Measurements from ENCODE around the gene ADIPOR2. TPM values are rescaled to one million over a fixed set of nuclear protein-coding genes. Genes with fewer than 3 reads are reported as not detected.
"Not testable (repeated sequence)": the region's sequence is repeated elsewhere in the genome, so short reads cannot be mapped to it uniquely, and the experiment has no call there.

Gene ADIPOR2
- total and polyA plus RNA-seq, 12 donors: 18.5 to 47.7 (median 41.6) TPM

GRCh38 chr12:1692226-1692625, 1.4 kb downstream of the ADIPOR2 start:
- 31 to 42% methylated on average over 4 of the region's 4 CpGs for WGBS, 2 donors
- Histone ChIP-seq H3K4me1 (peaks cover 6 to 54% (median 34%) of the 10 kb centered on the region in 9 donors), H3K27ac (peak overlapping the region in 1 of 10 donors; percentile 97), H3K27me3 (no peaks in the 10 kb centered on the region), H3K9me3 (no peaks in the 10 kb centered on the region), H3K4me3 (peak overlapping the region in 9 of 10 donors; percentile 70 to 96 (median 84)), H3K36me3 (peaks cover 0 to 13% (median 0%) of the 10 kb centered on the region in 9 donors)
- intact Hi-C loops (cut with DNase I): loop anchor here in 2 of 10 donors (5.0 kb wide), 2 partner anchors 35 to 80 kb away; no protein-coding TSS in a partner anchor
- TF ChIP-seq CTCF (IDR thresholded peaks at IDR 0.05): no peak
- no peak for DNase-seq
- no peak for ATAC-seq

- peaks cover 9 to 61% (median 40%) of the 10 kb centered on the region in 9 donors for H3K4me1 ChIP-seq
- ATAC-seq (no peak), DNase-seq (no peak)
- 90 to 93% methylated on average over 15 of the region's 15 CpGs for WGBS, 2 donors
- H3K36me3 ChIP-seq: peaks cover 0 to 13% (median 0%) of the 10 kb centered on the region in 9 donors
- H3K27ac ChIP-seq: no peak overlapping the region
- no peaks in the 10 kb centered on the region for H3K9me3 ChIP-seq
- no peaks in the 10 kb centered on the region for H3K27me3 ChIP-seq
- peak overlapping the region in 2 of 10 donors; percentile 81 to 95 for H3K4me3 ChIP-seq
- TF ChIP-seq CTCF (IDR thresholded peaks at IDR 0.05): no peak
- intact Hi-C loops (cut with DNase I): loop anchor here in 2 of 10 donors (5.0 kb wide), 2 partner anchors 36 to 79 kb away; no protein-coding TSS in a partner anchor
These were observed 2.2 kb downstream of the ADIPOR2 start for GRCh38 chr12:1692895-1693610.

- intact Hi-C loops (cut with DNase I): loop anchor here in 1 of 10 donors (5.0 kb wide), 1 partner anchor 87 kb away; no protein-coding TSS in a partner anchor
- 97 to 98% methylated on average over 8 of the region's 8 CpGs for WGBS, 2 donors
- H3K4me1 ChIP-seq: peaks cover 9 to 65% (median 37%) of the 10 kb centered on the region in 9 donors
- not testable (repeated sequence) for ATAC-seq, H3K9me3 ChIP-seq, H3K4me3 ChIP-seq, H3K27ac ChIP-seq, DNase-seq, H3K27me3 ChIP-seq
- H3K36me3 ChIP-seq: peaks cover 0 to 13% (median 0%) of the 10 kb centered on the region in 9 donors
These were observed 4.2 kb downstream of the ADIPOR2 start for GRCh38 chr12:1695097-1695496.

GRCh38 chr12:1695886-1696670, 5.2 kb downstream of the ADIPOR2 start:
- peaks cover 0 to 13% (median 0%) of the 10 kb centered on the region in 9 donors for H3K36me3 ChIP-seq
- H3K4me1 ChIP-seq: peaks cover 9 to 61% (median 36%) of the 10 kb centered on the region in 9 donors
- H3K27me3 ChIP-seq: no peaks in the 10 kb centered on the region
- intact Hi-C loops (cut with DNase I): loop anchor here in 1 of 10 donors (5.0 kb wide), 1 partner anchor 86 kb away; no protein-coding TSS in a partner anchor
- DNase-seq (no peak), ATAC-seq (no peak)
- WGBS, 2 donors: 69 to 72% methylated on average over 8 of the region's 8 CpGs
- H3K27ac ChIP-seq: no peak overlapping the region
- no peaks in the 10 kb centered on the region for H3K9me3 ChIP-seq
- no peak for TF ChIP-seq CTCF (IDR thresholded peaks at IDR 0.05)
- no peak overlapping the region for H3K4me3 ChIP-seq
